Keratinocyte (primary cell): ENCODE measurements around the gene SNRK. TPM values are rescaled to one million over a fixed set of nuclear protein-coding genes. Genes with fewer than 3 reads are reported as not detected.

ENCODE experiments used
- DNase-seq: peaks from one replicate; pipeline ENCODE4 v3.0.0-alpha.2; 2011; ENCODE audit warnings: low read depth, missing footprints, low spot score
- FAIRE-seq: peaks from 2 replicates; lab custom pipeline; 2011; peaks lifted over from hg19 to GRCh38; lab: Jason Lieb, UNC
- H2AFZ ChIP-seq: 2 replicates; pipeline ENCODE4 v1.6.0; 2012; ENCODE audit warnings: low read length, control low read depth, inconsistent platforms; ENCODE audit not compliant: control insufficient read depth
- H3K27ac ChIP-seq: 2 replicates; pipeline ENCODE4 v1.5.1; 2011; ENCODE audit warnings: low read length; ENCODE audit not compliant: control insufficient read depth, insufficient read depth
- H3K27me3 ChIP-seq: 3 replicates; pipeline ENCODE4 v1.6.0; 2011; ENCODE audit warnings: low read length; ENCODE audit not compliant: control insufficient read depth, insufficient read depth; ENCODE audit errors: extremely low read depth
- H3K36me3 ChIP-seq, 2 experiments: 2 replicates in 1 of 2; 3 replicates in 1 of 2; pipeline ENCODE4 v1.5.1; 2011; ENCODE audit warnings: low read length in 2 of 2, mild to moderate bottlenecking in 1 of 2; ENCODE audit not compliant: control insufficient read depth in 2 of 2, insufficient read depth in 2 of 2; ENCODE audit errors: extremely low read depth in 1 of 2
- H3K4me1 ChIP-seq: 3 replicates; pipeline ENCODE4 v1.5.1; 2011; ENCODE audit warnings: low read length; ENCODE audit not compliant: control insufficient read depth, insufficient read depth; ENCODE audit errors: extremely low read depth
- H3K4me2 ChIP-seq: 3 replicates; pipeline ENCODE4 v1.6.0; 2011; ENCODE audit warnings: low read depth, low read length; ENCODE audit not compliant: control insufficient read depth, insufficient read depth; ENCODE audit errors: extremely low read depth
- H3K4me3 ChIP-seq, 3 experiments: fragments of 200-600 bp in 1 of 3; sonication (generic) in 1 of 3; 2 replicates in 2 of 3; 3 replicates in 1 of 3; pipeline ENCODE4 v1.5.1; 2011 to 2016; ENCODE audit warnings: low read length in 3 of 3, mild to moderate bottlenecking in 3 of 3, control low read depth in 2 of 3, inconsistent platforms in 1 of 3, low read depth in 1 of 3, mixed read lengths in 1 of 3, mixed run types in 1 of 3, moderate library complexity in 1 of 3; ENCODE audit not compliant: control insufficient read depth in 2 of 3, insufficient read depth in 2 of 3; ENCODE audit errors: extremely low read depth in 1 of 3
- H3K79me2 ChIP-seq: 2 replicates; pipeline ENCODE4 v1.6.0; 2012; ENCODE audit warnings: low read length; ENCODE audit not compliant: control insufficient read depth, insufficient read depth
- H3K9ac ChIP-seq: 3 replicates; pipeline ENCODE4 v1.6.0; 2011; ENCODE audit warnings: low read length; ENCODE audit not compliant: control insufficient read depth, insufficient read depth; ENCODE audit errors: extremely low read depth
- H3K9me1 ChIP-seq: 3 replicates; pipeline ENCODE4 v1.6.0; 2011; ENCODE audit warnings: low read length; ENCODE audit not compliant: control insufficient read depth, insufficient read depth; ENCODE audit errors: extremely low read depth
- H3K9me3 ChIP-seq: 2 replicates; pipeline ENCODE4 v1.5.1; 2012; ENCODE audit warnings: low read depth, low read length; ENCODE audit not compliant: control insufficient read depth
- H4K20me1 ChIP-seq: 3 replicates; pipeline ENCODE4 v1.6.0; 2011; ENCODE audit warnings: low read length; ENCODE audit not compliant: control insufficient read depth, insufficient read depth; ENCODE audit errors: extremely low read depth
- EZH2 ChIP-seq: IDR thresholded peaks from one replicate; pipeline ENCODE4 v1.6.1; 2012; ENCODE audit warnings: inconsistent platforms, mild to moderate bottlenecking, low read length, moderate library complexity
- dilution Hi-C: fragments of 300-500 bp; cut with MboI; formaldehyde crosslinking; loops from one replicate; pipeline ENCODE4 v1.7.0; 2020; ENCODE audit warnings: low sequenced_read_pairs; ENCODE audit not compliant: extremely low pct_ligation_motif_present
- polyA plus RNA-seq, 5 experiments: library from polyadenylated mRNA; depleted of rRNA in 3 of 5; stranded (reverse) in 3 of 5; stranded (forward) in 1 of 5; unstranded in 1 of 5; fragments of >200 nt; gene quantifications; 1 replicate in 1 of 5; 2 replicates in 3 of 5; 3 replicates in 1 of 5; pipeline versions ENCODE4 v1.2.1 to v1.2.3, GENCODE V29; 2011 to 2012; ENCODE audit warnings: missing spikeins in 2 of 5, low read depth in 1 of 5, low replicate concordance in 1 of 5
- TF ChIP-seq, protein P1 (sequence below), 3 experiments: IDR thresholded peaks in 1 of 3; conservative IDR thresholded peaks in 1 of 3; optimal IDR thresholded peaks in 1 of 3; 2 replicates in 2 of 3; 3 replicates in 1 of 3; pipeline versions ENCODE3 to v1.5.1; 2011; ENCODE audit warnings: low read length in 3 of 3, mild to moderate bottlenecking in 3 of 3, moderate library complexity in 2 of 3, control low read depth in 1 of 3, inconsistent platforms in 1 of 3; ENCODE audit not compliant: insufficient read depth in 2 of 3; ENCODE audit errors: extremely low read depth in 1 of 3

The SNRK gene
- polyA plus RNA-seq, 1 donor (not counting 4 experiments of a cell fraction or from before 2014, with no cell fraction given), result 15.7 TPM

DNA sequence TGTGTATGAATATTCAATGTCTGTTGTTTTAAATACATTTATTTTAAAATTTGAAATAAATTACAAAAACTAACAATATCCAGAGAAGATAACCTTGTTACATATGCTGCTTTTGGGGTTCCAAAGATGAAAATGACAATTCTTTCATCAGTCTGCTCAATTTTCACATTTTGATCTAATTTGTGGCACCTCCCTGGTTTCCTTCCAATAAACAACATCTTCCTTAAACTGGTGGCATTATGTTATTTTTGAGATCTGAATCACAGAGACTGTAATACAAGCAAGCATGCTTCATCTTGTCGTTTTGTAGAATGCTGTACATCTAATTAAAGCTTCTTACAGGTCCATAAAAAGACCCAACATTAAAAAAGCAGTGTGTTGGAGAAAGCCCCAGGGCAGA lies 2.2 kb upstream of the SNRK start:
- Histone ChIP-seq H3K9me1 (no peaks in the 10 kb centered on the region), H3K79me2 (peaks cover 23% of the 10 kb centered on the region), H4K20me1 (peaks cover 3% of the 10 kb centered on the region), H3K9ac (no peak overlapping the region), H3K9me3 (no peaks in the 10 kb centered on the region), H3K4me2 (no peak overlapping the region), H3K27ac (no peak overlapping the region), H3K36me3 (no peaks in the 10 kb centered on the region), H2AFZ (no peak overlapping the region), H3K4me1 (peaks cover 11% of the 10 kb centered on the region), H3K4me3 (no peak overlapping the region), H3K27me3 (no peaks in the 10 kb centered on the region)
- DNase-seq (no peak), FAIRE-seq (no peak)
- TF ChIP-seq, protein P1, sequence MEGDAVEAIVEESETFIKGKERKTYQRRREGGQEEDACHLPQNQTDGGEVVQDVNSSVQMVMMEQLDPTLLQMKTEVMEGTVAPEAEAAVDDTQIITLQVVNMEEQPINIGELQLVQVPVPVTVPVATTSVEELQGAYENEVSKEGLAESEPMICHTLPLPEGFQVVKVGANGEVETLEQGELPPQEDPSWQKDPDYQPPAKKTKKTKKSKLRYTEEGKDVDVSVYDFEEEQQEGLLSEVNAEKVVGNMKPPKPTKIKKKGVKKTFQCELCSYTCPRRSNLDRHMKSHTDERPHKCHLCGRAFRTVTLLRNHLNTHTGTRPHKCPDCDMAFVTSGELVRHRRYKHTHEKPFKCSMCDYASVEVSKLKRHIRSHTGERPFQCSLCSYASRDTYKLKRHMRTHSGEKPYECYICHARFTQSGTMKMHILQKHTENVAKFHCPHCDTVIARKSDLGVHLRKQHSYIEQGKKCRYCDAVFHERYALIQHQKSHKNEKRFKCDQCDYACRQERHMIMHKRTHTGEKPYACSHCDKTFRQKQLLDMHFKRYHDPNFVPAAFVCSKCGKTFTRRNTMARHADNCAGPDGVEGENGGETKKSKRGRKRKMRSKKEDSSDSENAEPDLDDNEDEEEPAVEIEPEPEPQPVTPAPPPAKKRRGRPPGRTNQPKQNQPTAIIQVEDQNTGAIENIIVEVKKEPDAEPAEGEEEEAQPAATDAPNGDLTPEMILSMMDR (optimal IDR thresholded peaks at IDR 0.05 in 1 of 3, IDR thresholded peaks at IDR 0.05 in 1 of 3, conservative IDR thresholded peaks at IDR 0.05 in 1 of 3; ENCODE audit: extremely low read depth in 1 of 3, insufficient read depth in 2 of 3, low read length in 3 of 3), result no peak
- TF ChIP-seq EZH2, result no peak
- dilution Hi-C loops, result no loop called here

DNA sequence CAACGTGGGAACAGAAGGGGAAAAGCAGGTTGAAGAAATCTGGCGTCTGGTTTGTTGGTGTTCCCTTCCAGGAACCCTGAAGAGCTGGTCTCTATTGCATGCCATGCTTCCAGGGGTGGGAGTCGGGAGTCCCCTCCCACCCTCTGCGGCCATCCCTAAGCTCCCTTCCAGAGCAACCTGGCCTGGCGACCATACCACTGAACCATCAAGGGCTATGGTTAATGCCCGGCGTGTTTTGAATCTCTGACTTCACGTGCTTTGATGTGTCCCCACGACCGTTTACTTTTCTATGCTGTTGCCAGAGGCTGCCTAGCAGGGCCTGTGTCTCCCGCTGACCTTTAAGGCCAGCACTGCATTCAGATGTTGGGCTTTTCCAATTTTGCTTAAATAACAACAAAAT lies 696 bp upstream of the SNRK start:
- Histone ChIP-seq H4K20me1 (peaks cover 3% of the 10 kb centered on the region), H3K27ac (no peak overlapping the region), H3K4me1 (peaks cover 26% of the 10 kb centered on the region), H3K36me3 (peaks cover 0 to 4% of the 10 kb centered on the region in 2 experiments), H3K27me3 (no peaks in the 10 kb centered on the region), H3K9ac (no peak overlapping the region), H3K4me2 (peak overlapping the region; percentile 72), H3K79me2 (peaks cover 38% of the 10 kb centered on the region), H2AFZ (no peak overlapping the region), H3K9me3 (no peaks in the 10 kb centered on the region), H3K9me1 (peaks cover 3% of the 10 kb centered on the region), H3K4me3 (peak overlapping the region in 1 of 3 experiments; percentile 74)
- TF ChIP-seq, protein P1 (optimal IDR thresholded peaks at IDR 0.05 in 1 of 3, IDR thresholded peaks at IDR 0.05 in 1 of 3, conservative IDR thresholded peaks at IDR 0.05 in 1 of 3; ENCODE audit: extremely low read depth in 1 of 3, insufficient read depth in 2 of 3, low read length in 3 of 3), result no peak
- TF ChIP-seq EZH2, result no peak
- dilution Hi-C loops, result no loop called here
- FAIRE-seq (no peak), DNase-seq (no peak)
